CD4-positive, alpha-beta T cell treated with Interleukin-6 at 100 ng/mL for 8 hours (primary cell): ENCODE data around the gene C11orf68.

Experiments used
- DNase-seq: peaks from one replicate; pipeline ENCODE4 v3.0.0-alpha.2; 2020; ENCODE audit warnings: mixed read lengths, low spot score

The C11orf68 gene

GRCh38 chr11:65944767-65945166 lies 25.9 kb upstream of the C11orf68 start:
- no peak for DNase-seq

GRCh38 chr11:65944191-65944590 lies 25.3 kb upstream of the C11orf68 start:
- no peak for DNase-seq

- no peak for DNase-seq
These were observed 23.7 kb upstream of the C11orf68 start for GRCh38 chr11:65942531-65942930.

- no peak for DNase-seq
These were observed 23.0 kb upstream of the C11orf68 start for GRCh38 chr11:65941720-65942310.

- DNase-seq: no peak
These were observed 18.9 kb upstream of the C11orf68 start for GRCh38 chr11:65937766-65938165.

- DNase-seq: no peak
These were observed 15.2 kb upstream of the C11orf68 start for GRCh38 chr11:65934014-65934413.

- DNase-seq: no peak
These were observed 13.7 kb upstream of the C11orf68 start for GRCh38 chr11:65932558-65932919.

- no peak for DNase-seq
These were observed 13.1 kb upstream of the C11orf68 start for GRCh38 chr11:65931773-65932557.

- no peak for DNase-seq
These were observed 9.8 kb upstream of the C11orf68 start for GRCh38 chr11:65928667-65929066.

GRCh38 chr11:65927904-65928397 lies 9.1 kb upstream of the C11orf68 start:
- peak; percentile 84 for DNase-seq

- DNase-seq: no peak
These were observed 6.5 kb upstream of the C11orf68 start for GRCh38 chr11:65925397-65925796.

- no peak for DNase-seq
These were observed 3.7 kb upstream of the C11orf68 start for GRCh38 chr11:65922565-65922964.

GRCh38 chr11:65921876-65922275 lies 3.0 kb upstream of the C11orf68 start:
- no peak for DNase-seq

GRCh38 chr11:65921033-65921555 lies 2.2 kb upstream of the C11orf68 start:
- DNase-seq: no peak

- no peak for DNase-seq
These were observed 1.5 kb upstream of the C11orf68 start for GRCh38 chr11:65920372-65920802.

GRCh38 chr11:65919573-65920371 lies 910 bp upstream of the C11orf68 start:
- peak; percentile 46 for DNase-seq

- peak; percentile 99 for DNase-seq
These were observed 295 bp upstream of the C11orf68 start, which contains the start of gene DRAP1 for GRCh38 chr11:65919141-65919572. DRAP1 (plus strand) TSS chr11:65919426; CDS start chr11:65919502, 76 bp downstream.

- no peak for DNase-seq
These were observed 1.2 kb downstream of the C11orf68 start for GRCh38 chr11:65917434-65918210.

GRCh38 chr11:65917077-65917433 lies 1.8 kb downstream of the C11orf68 start:
- no peak for DNase-seq

- DNase-seq: no peak
These were observed 2.5 kb downstream of the C11orf68 start for GRCh38 chr11:65916391-65916790.

- DNase-seq: no peak
These were observed 3.0 kb downstream of the C11orf68 start for GRCh38 chr11:65915821-65916251.
